GM12878 (cell line): ENCODE results near the gene PRDM15. TPM values are rescaled to one million over a fixed set of nuclear protein-coding genes. Genes with fewer than 3 reads are reported as not detected.

Experiments used
- ATF3 ChIP-seq: IDR thresholded peaks from 2 replicates; pipeline ENCODE4 v1.6.1; 2011; ENCODE audit warnings: low read depth, mild to moderate bottlenecking, low read length, moderate library complexity, borderline replicate concordance; ENCODE audit errors: extremely low read depth
- BMI1 ChIP-seq: fragments of 450-650 bp; IDR thresholded peaks from 2 replicates; pipeline ENCODE4 v1.6.1; 2016; ENCODE audit warnings: mild to moderate bottlenecking, moderate library complexity, borderline replicate concordance
- ESRRA ChIP-seq: IDR thresholded peaks from 2 replicates; pipeline ENCODE4 v1.6.1; 2012; ENCODE audit warnings: mild to moderate bottlenecking, low read length, improper control_type of control experiment
- FOS ChIP-seq: IDR thresholded peaks from 3 replicates; pipeline ENCODE4 v1.6.1; 2011; ENCODE audit warnings: borderline replicate concordance; ENCODE audit not compliant: insufficient read length; ENCODE audit errors: extremely low read depth
- IRF3 ChIP-seq: fragments of 450-650 bp; IDR thresholded peaks from 2 replicates; pipeline ENCODE4 v1.6.1; 2014; ENCODE audit warnings: mild to moderate bottlenecking
- NR2C2 ChIP-seq: IDR thresholded peaks from 2 replicates; pipeline ENCODE4 v1.6.1; 2011; ENCODE audit warnings: borderline replicate concordance, low read depth; ENCODE audit not compliant: control insufficient read depth, insufficient read length
- POLR2A ChIP-seq: IDR thresholded peaks from 2 replicates; pipeline ENCODE4 v1.6.1; 2011; ENCODE audit warnings: low read depth, mild to moderate bottlenecking, low read length
- POLR2AphosphoS5 ChIP-seq: IDR thresholded peaks from 2 replicates; pipeline ENCODE4 v1.6.1; 2011; ENCODE audit warnings: mild to moderate bottlenecking, low read length, inconsistent platforms
- PRDM15 ChIP-seq: fragments of 450-650 bp; formaldehyde crosslinking; IDR thresholded peaks from 2 replicates; pipeline ENCODE4 v1.4.0; 2020; ENCODE audit warnings: mild to moderate bottlenecking, moderate library complexity
- RAD21 ChIP-seq: IDR thresholded peaks from 2 replicates; pipeline ENCODE4 v1.6.1; 2011; ENCODE audit warnings: mild to moderate bottlenecking, low read depth, low read length, moderate library complexity; ENCODE audit not compliant: insufficient read depth
- RELA ChIP-seq: fragments of 450-650 bp; IDR thresholded peaks from 2 replicates; pipeline ENCODE4 v1.8.0; 2014; ENCODE audit warnings: borderline replicate concordance; ENCODE audit not compliant: partially characterized antibody
- YBX1 ChIP-seq: fragments of 450-650 bp; IDR thresholded peaks from 2 replicates; pipeline ENCODE4 v1.6.1; 2016; ENCODE audit warnings: antibody characterized with exemption
- ZBED1 ChIP-seq: IDR thresholded peaks from 2 replicates; pipeline ENCODE4 v1.6.1; 2016; ENCODE audit warnings: borderline replicate concordance
- polyA plus RNA-seq, 11 experiments: library from polyadenylated mRNA; depleted of rRNA in 4 of 11; unstranded in 6 of 11; stranded (reverse) in 5 of 11; fragments of >200 nt; fragmentation: Nextera tagmentation in 4 of 11; fragmentation: Illumina TruSeq in 1 of 11; extraction: Ambion mirVana in 4 of 11; extraction: Trizol in 1 of 11; gene quantifications; 1 replicate in 1 of 11; 2 replicates in 10 of 11; pipeline versions ENCODE4 v1.2.1 to v1.2.3, GENCODE V29; 2011 to 2016; ENCODE audit warnings: inconsistent platforms in 2 of 11, missing spikeins in 2 of 11, low read depth in 1 of 11
- total RNA-seq, 4 experiments: library from RNA; depleted of rRNA in 3 of 4; stranded (reverse); fragments of >200 nt in 3 of 4; fragmentation: Illumina TruSeq in 1 of 4; extraction: Trizol in 1 of 4; gene quantifications; 2 replicates each; pipeline versions ENCODE4 v1.2.1 to v1.2.3, GENCODE V29; 2013 to 2021

Gene PRDM15
- total and polyA plus RNA-seq, 10 of the 15 experiments (the other 5 are each of a cell fraction or from before 2014, with no cell fraction given): 2.2 to 16.0 (median 8.6) TPM

- no peak for TF ChIP-seq PRDM15 (CRISPR knock-in tag)
- TF ChIP-seq FOS: no peak
- no peak for TF ChIP-seq ESRRA
- no peak for TF ChIP-seq RELA
- no peak for TF ChIP-seq IRF3
- TF ChIP-seq POLR2AphosphoS5: no peak
- no peak for TF ChIP-seq POLR2A
- no peak for TF ChIP-seq NR2C2
- TF ChIP-seq RAD21: no peak
- no peak for TF ChIP-seq BMI1
- TF ChIP-seq ATF3: no peak
- no peak for TF ChIP-seq ZBED1
- no peak for TF ChIP-seq YBX1
Observed at GRCh38 chr21:41913230-41913629, 34.1 kb upstream of the PRDM15 start (continued).
